Liver (tissue), 9 donors: ENCODE measurements around the gene ARFGAP2. TPM values are rescaled to one million over a fixed set of nuclear protein-coding genes. Genes with fewer than 3 reads are reported as not detected.

ENCODE experiments used
- DNase-seq: peaks from one replicate; pipeline ENCODE4 v3.0.0-alpha.2; 2017; ENCODE audit warnings: low spot score
- H3K27ac ChIP-seq, 2 donors: one replicate each; pipeline ENCODE4 v1.7.0; 2013; ENCODE audit warnings: inconsistent platforms in 2 of 2, low read length in 2 of 2, control low read depth in 1 of 2, low read depth in 1 of 2, mild to moderate bottlenecking in 1 of 2
- H3K27me3 ChIP-seq, 4 donors: one replicate each; pipeline versions ENCODE4 v1.6.1 to v1.7.0; 2013; ENCODE audit warnings: low read length in 3 of 4, inconsistent platforms in 1 of 4, mild to moderate bottlenecking in 1 of 4, moderate library complexity in 1 of 4; ENCODE audit not compliant: control insufficient read depth in 4 of 4, insufficient read depth in 4 of 4
- H3K36me3 ChIP-seq, 4 donors: one replicate each; pipeline versions ENCODE4 v1.6.1 to v1.7.0; 2013; ENCODE audit warnings: low read length in 3 of 4, mild to moderate bottlenecking in 3 of 4, low read depth in 1 of 4, moderate library complexity in 1 of 4; ENCODE audit not compliant: control insufficient read depth in 4 of 4, insufficient read depth in 3 of 4
- H3K4me1 ChIP-seq, 4 donors: one replicate each; pipeline versions ENCODE4 v1.6.1 to v1.7.0; 2013; ENCODE audit warnings: low read length in 3 of 4, mild to moderate bottlenecking in 3 of 4, moderate library complexity in 1 of 4; ENCODE audit not compliant: control insufficient read depth in 4 of 4, insufficient read depth in 4 of 4
- H3K4me3 ChIP-seq, 3 donors: one replicate each; pipeline versions ENCODE4 v1.6.1 to v1.7.0; 2013; ENCODE audit warnings: low read length in 3 of 3, control low read depth in 1 of 3, low read depth in 1 of 3, mild to moderate bottlenecking in 1 of 3
- H3K9ac ChIP-seq, 2 donors: one replicate each; pipeline ENCODE4 v1.7.0; 2013; ENCODE audit warnings: low read length in 2 of 2, mild to moderate bottlenecking in 2 of 2, moderate library complexity in 2 of 2, control low read depth in 1 of 2, low read depth in 1 of 2
- H3K9me3 ChIP-seq, 4 donors: one replicate each; pipeline versions ENCODE4 v1.6.1 to v1.7.0; 2013; ENCODE audit warnings: low read length in 3 of 4; ENCODE audit not compliant: control insufficient read depth in 4 of 4
- EGR1 ChIP-seq, 2 donors: IDR thresholded peaks; 2 replicates each; pipeline ENCODE4 v1.6.1; 2016 to 2018; ENCODE audit warnings: antibody characterized with exemption in 2 of 2, low read depth in 2 of 2
- FOXA1 ChIP-seq: IDR thresholded peaks from 2 replicates; pipeline ENCODE4 v1.6.1; 2016; ENCODE audit warnings: antibody characterized with exemption
- FOXA2 ChIP-seq: IDR thresholded peaks from 2 replicates; pipeline ENCODE4 v1.6.1; 2016; ENCODE audit warnings: antibody characterized with exemption
- GABPA ChIP-seq, 2 donors: IDR thresholded peaks in 1 of 2; conservative IDR thresholded peaks in 1 of 2; 2 replicates each; pipeline ENCODE4 v1.6.1; 2016; ENCODE audit warnings: antibody characterized with exemption in 2 of 2, mild to moderate bottlenecking in 1 of 2, moderate library complexity in 1 of 2
- HNF4A ChIP-seq, 2 donors: conservative IDR thresholded peaks; 2 replicates each; pipeline ENCODE4 v1.6.1; 2016; ENCODE audit warnings: antibody characterized with exemption in 2 of 2, mild to moderate bottlenecking in 2 of 2
- HNF4G ChIP-seq: IDR thresholded peaks from 2 replicates; pipeline ENCODE4 v1.6.1; 2016; ENCODE audit warnings: antibody characterized with exemption
- JUND ChIP-seq, 2 donors: IDR thresholded peaks; 2 replicates each; pipeline ENCODE4 v1.6.1; 2016; ENCODE audit warnings: antibody characterized with exemption in 2 of 2
- MAX ChIP-seq: IDR thresholded peaks from 2 replicates; pipeline ENCODE4 v1.6.1; 2016; ENCODE audit warnings: antibody characterized with exemption
- NR2F2 ChIP-seq: IDR thresholded peaks from 2 replicates; pipeline ENCODE4 v1.6.1; 2016; ENCODE audit warnings: antibody characterized with exemption
- RAD21 ChIP-seq, 2 donors: IDR thresholded peaks; 2 replicates each; pipeline ENCODE4 v1.6.1; 2016; ENCODE audit warnings: antibody characterized with exemption in 2 of 2, mild to moderate bottlenecking in 2 of 2
- REST ChIP-seq: IDR thresholded peaks from 2 replicates; pipeline ENCODE4 v1.6.1; 2016; ENCODE audit warnings: antibody characterized with exemption, mild to moderate bottlenecking
- RXRA ChIP-seq, 2 donors: IDR thresholded peaks; 2 replicates each; pipeline ENCODE4 v1.6.1; 2017 to 2018; ENCODE audit warnings: antibody characterized with exemption in 2 of 2, mild to moderate bottlenecking in 1 of 2
- SP1 ChIP-seq: IDR thresholded peaks from 2 replicates; pipeline ENCODE4 v1.6.1; 2018; ENCODE audit warnings: antibody characterized with exemption, mild to moderate bottlenecking
- TAF1 ChIP-seq: conservative IDR thresholded peaks from 2 replicates; pipeline ENCODE4 v1.6.1; 2016; ENCODE audit warnings: antibody characterized with exemption, mild to moderate bottlenecking
- YY1 ChIP-seq: IDR thresholded peaks from 2 replicates; pipeline ENCODE4 v1.6.1; 2016; ENCODE audit warnings: antibody characterized with exemption, mild to moderate bottlenecking
- WGBS: extraction: QIAGEN DNeasy Blood & Tissue Kit; methylation state at CpG from one replicate; pipeline ENCODE4 v1.1.7; 2013; 5-methylcytosine and 5-hydroxymethylcytosine counted together
- polyA plus RNA-seq, 2 donors: library from polyadenylated mRNA; stranded (reverse) in 1 of 2; unstranded in 1 of 2; fragments of 200-250 nt in 1 of 2; fragments of >200 nt in 1 of 2; fragmentation: Nextera tagmentation in 1 of 2; extraction: Ambion mirVana in 1 of 2; gene quantifications; one replicate each; pipeline versions ENCODE4 v1.2.1 to v1.2.3, GENCODE V29; 2013 to 2015
- total RNA-seq, 2 donors: library from RNA; depleted of rRNA; stranded (reverse); fragments of >200 nt; gene quantifications; one replicate each; pipeline ENCODE4 v1.2.3, GENCODE V29; 2014
- TF ChIP-seq, protein P1 (sequence below): IDR thresholded peaks from 2 replicates; pipeline ENCODE4 v1.6.1; 2016; ENCODE audit warnings: antibody characterized with exemption
- TF ChIP-seq, protein P2 (sequence below): IDR thresholded peaks from 2 replicates; pipeline ENCODE4 v1.6.1; 2016; ENCODE audit warnings: antibody characterized with exemption
- donor health status: healthy.
- donor health status: healthy.
- donor health status: healthy.
- donor health status: healthy.
- donor health status: healthy.

The ARFGAP2 gene
- total and polyA plus RNA-seq, 4 donors: 37.3 to 163 (median 53.0) TPM

DNA sequence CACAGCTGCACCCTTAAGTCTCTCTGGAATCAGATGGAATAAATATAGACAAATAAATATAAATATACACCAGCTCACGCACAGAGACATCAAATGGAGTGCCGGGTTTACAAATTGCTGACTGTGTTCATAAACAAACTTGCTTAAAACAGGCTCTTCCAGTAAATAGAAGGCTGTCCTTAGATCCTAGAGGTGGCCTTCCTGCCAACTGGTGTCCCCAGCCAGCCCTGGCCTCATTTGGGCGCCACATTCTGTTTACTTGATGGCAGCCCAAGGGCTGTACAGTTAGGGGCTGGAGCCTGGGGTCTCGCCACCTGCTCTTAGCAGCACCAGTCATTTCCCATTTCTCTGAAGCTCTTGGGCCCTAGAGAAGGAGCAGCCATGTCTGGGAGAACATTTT lies 20.8 kb downstream of the ARFGAP2 start:
- H3K9me3 ChIP-seq: no peaks in the 10 kb centered on the region
- no peak overlapping the region for H3K27ac ChIP-seq
- TF ChIP-seq, protein P1, sequence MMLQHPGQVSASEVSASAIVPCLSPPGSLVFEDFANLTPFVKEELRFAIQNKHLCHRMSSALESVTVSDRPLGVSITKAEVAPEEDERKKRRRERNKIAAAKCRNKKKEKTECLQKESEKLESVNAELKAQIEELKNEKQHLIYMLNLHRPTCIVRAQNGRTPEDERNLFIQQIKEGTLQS: no peak
- TF ChIP-seq NR2F2 (no peak), HNF4A (conservative IDR thresholded peaks at IDR 0.05) (no peak), JUND (IDR thresholded peaks at IDR 0.05) (no peak), EGR1 (IDR thresholded peaks at IDR 0.05; ENCODE audit: low read depth in 2 of 2) (no peak), RAD21 (IDR thresholded peaks at IDR 0.05) (no peak), REST (no peak), FOXA2 (no peak), MAX (no peak), RXRA (IDR thresholded peaks at IDR 0.05) (no peak), GABPA (IDR thresholded peaks at IDR 0.05 in 1 of 2, conservative IDR thresholded peaks at IDR 0.05 in 1 of 2) (no peak), TAF1 (no peak)
- TF ChIP-seq, protein P2, sequence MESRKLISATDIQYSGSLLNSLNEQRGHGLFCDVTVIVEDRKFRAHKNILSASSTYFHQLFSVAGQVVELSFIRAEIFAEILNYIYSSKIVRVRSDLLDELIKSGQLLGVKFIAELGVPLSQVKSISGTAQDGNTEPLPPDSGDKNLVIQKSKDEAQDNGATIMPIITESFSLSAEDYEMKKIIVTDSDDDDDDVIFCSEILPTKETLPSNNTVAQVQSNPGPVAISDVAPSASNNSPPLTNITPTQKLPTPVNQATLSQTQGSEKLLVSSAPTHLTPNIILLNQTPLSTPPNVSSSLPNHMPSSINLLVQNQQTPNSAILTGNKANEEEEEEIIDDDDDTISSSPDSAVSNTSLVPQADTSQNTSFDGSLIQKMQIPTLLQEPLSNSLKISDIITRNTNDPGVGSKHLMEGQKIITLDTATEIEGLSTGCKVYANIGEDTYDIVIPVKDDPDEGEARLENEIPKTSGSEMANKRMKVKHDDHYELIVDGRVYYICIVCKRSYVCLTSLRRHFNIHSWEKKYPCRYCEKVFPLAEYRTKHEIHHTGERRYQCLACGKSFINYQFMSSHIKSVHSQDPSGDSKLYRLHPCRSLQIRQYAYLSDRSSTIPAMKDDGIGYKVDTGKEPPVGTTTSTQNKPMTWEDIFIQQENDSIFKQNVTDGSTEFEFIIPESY: no peak
- no peaks in the 10 kb centered on the region for H3K36me3 ChIP-seq
- no peak overlapping the region for H3K9ac ChIP-seq
- 87% methylated on average over 4 of the region's 4 CpGs for WGBS
- no peaks in the 10 kb centered on the region for H3K27me3 ChIP-seq
- peaks cover 0 to 4% (median 0%) of the 10 kb centered on the region in 4 donors for H3K4me1 ChIP-seq
- H3K4me3 ChIP-seq: no peak overlapping the region
- no peak for DNase-seq

DNA sequence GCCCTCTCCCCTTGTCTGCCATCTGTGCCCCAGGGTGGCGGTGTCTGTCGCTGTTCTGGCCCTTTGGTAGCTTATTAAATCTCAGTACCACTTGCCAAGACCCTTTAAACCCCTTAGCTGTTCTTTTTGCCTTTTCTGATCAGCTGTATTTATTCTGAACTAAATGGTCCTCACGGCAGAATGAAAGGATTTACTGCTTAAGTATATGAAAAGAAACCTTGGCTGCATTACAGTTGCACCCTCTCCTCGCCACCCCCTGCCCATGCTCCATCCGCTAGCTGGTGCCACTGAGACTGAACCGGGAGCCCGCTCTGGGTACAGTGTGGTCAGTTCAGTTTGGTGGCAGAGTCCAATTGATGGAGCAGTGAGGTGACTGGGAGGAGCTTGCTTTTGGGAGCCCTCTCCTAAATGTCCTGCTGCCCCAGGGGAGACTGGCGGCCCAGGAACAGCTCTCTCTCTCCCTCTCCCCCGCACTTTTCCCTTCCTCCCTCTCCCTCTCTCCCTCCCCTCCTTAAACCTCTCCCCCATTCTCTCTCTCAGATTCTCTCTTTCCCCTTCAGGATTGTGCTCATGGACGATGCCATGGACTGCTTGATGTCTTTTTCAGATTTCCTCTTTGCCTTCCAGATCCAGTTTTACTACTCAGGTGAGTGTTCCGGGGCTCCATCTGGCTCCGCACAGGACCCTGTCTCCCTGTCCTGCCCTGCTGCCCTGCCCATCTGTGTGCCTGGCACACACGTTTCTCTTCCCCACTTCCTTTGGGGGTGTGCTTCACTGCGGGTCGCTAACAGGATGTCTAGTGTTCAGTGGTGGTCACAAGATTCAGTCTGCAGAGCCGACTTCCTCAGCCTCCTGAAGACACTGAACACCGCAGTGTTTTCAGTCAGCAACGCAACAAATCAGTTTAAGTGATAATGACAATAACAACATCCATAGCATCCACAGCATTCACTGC lies 21.8 kb downstream of the ARFGAP2 start:
- no peak for DNase-seq
- no peak for TF ChIP-seq HNF4A (conservative IDR thresholded peaks at IDR 0.05)
- TF ChIP-seq RXRA (IDR thresholded peaks at IDR 0.05): no peak
- no peak for TF ChIP-seq YY1
- TF ChIP-seq SP1: no peak
- no peak for TF ChIP-seq REST
- TF ChIP-seq, protein P1: no peak
- TF ChIP-seq FOXA1: no peak
- TF ChIP-seq FOXA2: no peak
- no peak for TF ChIP-seq EGR1 (IDR thresholded peaks at IDR 0.05; ENCODE audit: low read depth in 2 of 2)
- TF ChIP-seq HNF4G: no peak
- TF ChIP-seq, protein P2: no peak
- TF ChIP-seq NR2F2: no peak
- no peak for TF ChIP-seq JUND (IDR thresholded peaks at IDR 0.05)
- no peak for TF ChIP-seq TAF1
- WGBS: 70% methylated on average over 18 of the region's 18 CpGs
- Histone ChIP-seq H3K27me3 (no peaks in the 10 kb centered on the region), H3K9ac (no peak overlapping the region), H3K9me3 (no peaks in the 10 kb centered on the region), H3K27ac (no peak overlapping the region), H3K36me3 (no peaks in the 10 kb centered on the region), H3K4me1 (peaks cover 0 to 4% (median 0%) of the 10 kb centered on the region in 4 donors), H3K4me3 (no peak overlapping the region)
